ENCODE data around the gene AKAP1. TPM values are rescaled to one million over a fixed set of nuclear protein-coding genes. Genes with fewer than 3 reads are reported as not detected.

The AKAP1 gene
- polyA plus RNA-seq, 3 donors: 5.6 to 14.6 (median 6.8) TPM

- no CpG with 5 or more reads among the region's 2 CpGs for WGBS (ENCODE audit: insufficient coverage)
- Histone ChIP-seq H3K36me3 (replicated peaks in 1 of 2; ENCODE audit: control insufficient read depth in 1 of 2, insufficient read depth in 2 of 2, low read length in 2 of 2) (no peaks in the 10 kb centered on the region), H3K27me3 (ENCODE audit: control insufficient read depth in 2 of 2, insufficient read depth in 2 of 2, low read length in 2 of 2) (no peaks in the 10 kb centered on the region), H3K27ac (ENCODE audit: low read depth in 1 of 2, low read length in 2 of 2) (no peak overlapping the region), H2AFZ (ENCODE audit: insufficient read depth, low read depth, low read length, poor library complexity, severe bottlenecking) (no peak overlapping the region), H3K4me1 (ENCODE audit: control insufficient read depth in 1 of 2, insufficient read depth in 2 of 2, low read length in 2 of 2) (no peaks in the 10 kb centered on the region), H3K79me2 (ENCODE audit: insufficient read depth, low read length) (no peaks in the 10 kb centered on the region), H3K9ac (ENCODE audit: insufficient read depth, low read length, poor library complexity, severe bottlenecking) (no peak overlapping the region), H3K9me3 (replicated peaks in 1 of 2; ENCODE audit: control insufficient read depth in 1 of 2, insufficient read depth in 1 of 2, low read length in 2 of 2) (no peaks in the 10 kb centered on the region), H4K20me1 (ENCODE audit: insufficient read depth, low read length) (no peaks in the 10 kb centered on the region), H3K4me3 (replicated peaks in 1 of 3; ENCODE audit: low read depth in 2 of 3, low read length in 3 of 3) (no peak overlapping the region), H3K4me2 (replicated peaks; ENCODE audit: extremely low read depth, low read length, poor library complexity, severe bottlenecking) (no peak overlapping the region)
- H3K4me1 Mint-ChIP-seq: no peaks in the 10 kb centered on the region
- H3K27ac Mint-ChIP-seq: no peak overlapping the region
- no peak for TF ChIP-seq CTCF (IDR thresholded peaks at IDR 0.05)
- no peak overlapping the region for H3K4me3 Mint-ChIP-seq
- H3K9me3 Mint-ChIP-seq: peaks cover 0 to 2% (median 0%) of the 10 kb centered on the region in 7 donors
- intact Hi-C loops (cut with micrococcal nuclease): no loop called here
- no peak for DNase-seq
- H3K36me3 Mint-ChIP-seq: no peaks in the 10 kb centered on the region
- H3K27me3 Mint-ChIP-seq (ENCODE audit: low read depth in 3 of 3): peaks cover 3 to 10% (median 3%) of the 10 kb centered on the region in 3 donors
These were observed 22.2 kb upstream of the AKAP1 start for GRCh38 chr17:57062865-57063264.

GRCh38 chr17:57067162-57067561 is 17.9 kb upstream of the AKAP1 start:
- no peak for DNase-seq
- Histone ChIP-seq H3K4me1 (ENCODE audit: control insufficient read depth in 1 of 2, insufficient read depth in 2 of 2, low read length in 2 of 2) (no peaks in the 10 kb centered on the region), H3K4me2 (replicated peaks; ENCODE audit: extremely low read depth, low read length, poor library complexity, severe bottlenecking) (no peak overlapping the region), H2AFZ (ENCODE audit: insufficient read depth, low read depth, low read length, poor library complexity, severe bottlenecking) (no peak overlapping the region), H3K36me3 (replicated peaks in 1 of 2; ENCODE audit: control insufficient read depth in 1 of 2, insufficient read depth in 2 of 2, low read length in 2 of 2) (no peaks in the 10 kb centered on the region), H3K9ac (ENCODE audit: insufficient read depth, low read length, poor library complexity, severe bottlenecking) (no peak overlapping the region), H3K27ac (ENCODE audit: low read depth in 1 of 2, low read length in 2 of 2) (no peak overlapping the region), H3K79me2 (ENCODE audit: insufficient read depth, low read length) (no peaks in the 10 kb centered on the region), H4K20me1 (ENCODE audit: insufficient read depth, low read length) (no peaks in the 10 kb centered on the region), H3K27me3 (ENCODE audit: control insufficient read depth in 2 of 2, insufficient read depth in 2 of 2, low read length in 2 of 2) (no peaks in the 10 kb centered on the region), H3K9me3 (replicated peaks in 1 of 2; ENCODE audit: control insufficient read depth in 1 of 2, insufficient read depth in 1 of 2, low read length in 2 of 2) (no peaks in the 10 kb centered on the region), H3K4me3 (replicated peaks in 1 of 3; ENCODE audit: low read depth in 2 of 3, low read length in 3 of 3) (no peak overlapping the region)
- Mint-ChIP-seq H3K9me3 (peaks cover 0 to 2% (median 0%) of the 10 kb centered on the region in 7 donors), H3K4me1 (no peaks in the 10 kb centered on the region), H3K4me3 (no peak overlapping the region), H3K27me3 (ENCODE audit: low read depth in 3 of 3) (peaks cover 2 to 7% (median 5%) of the 10 kb centered on the region in 3 donors), H3K27ac (no peak overlapping the region), H3K36me3 (no peaks in the 10 kb centered on the region)
- WGBS (ENCODE audit: insufficient coverage): 91% methylated on average over 3 of the region's 4 CpGs
- intact Hi-C loops (cut with micrococcal nuclease): no loop called here
- TF ChIP-seq CTCF (IDR thresholded peaks at IDR 0.05): no peak
